K562 (cell line): ENCODE results near the gene SH3BGRL3. TPM values are rescaled to one million over a fixed set of nuclear protein-coding genes. Genes with fewer than 3 reads are reported as not detected.

Experiments used
- ATF3 ChIP-seq, 2 experiments: fragments of 450-650 bp in 1 of 2; sonication (generic) in 1 of 2; formaldehyde crosslinking in 1 of 2; IDR thresholded peaks in 1 of 2; conservative IDR thresholded peaks in 1 of 2; 2 replicates each; pipeline versions ENCODE4 v1.6.1 to v1.8.1; 2016 to 2023; ENCODE audit warnings: mild to moderate bottlenecking in 2 of 2, moderate library complexity in 2 of 2, inconsistent platforms in 1 of 2, missing genetic modification reagents in 1 of 2
- EGR1 ChIP-seq: fragments of 450-650 bp; conservative IDR thresholded peaks from 2 replicates; pipeline ENCODE4 v1.6.1; 2017; ENCODE audit warnings: mild to moderate bottlenecking
- ESRRA ChIP-seq: fragments of 450-650 bp; IDR thresholded peaks from 2 replicates; pipeline ENCODE4 v1.6.1; 2014; ENCODE audit warnings: low read depth, mild to moderate bottlenecking, moderate library complexity, borderline replicate concordance
- ETV5 ChIP-seq: sonication (generic); formaldehyde crosslinking; IDR thresholded peaks from 2 replicates; pipeline ENCODE4 v1.4.0; 2020; ENCODE audit warnings: low read depth, mild to moderate bottlenecking, missing genetic modification reagents
- FOXJ2 ChIP-seq: fragments of 200-800 bp; sonication (Bioruptor generic); IDR thresholded peaks from 2 replicates; pipeline ENCODE4 v1.6.1; 2016; ENCODE audit warnings: missing genetic modification characterization, missing compliant biosample characterization
- FUS ChIP-seq: fragments of 200-400 bp; formaldehyde crosslinking; optimal IDR thresholded peaks from 2 replicates; pipeline ENCODE3; 2017; ENCODE audit warnings: low read depth, low read length
- HLTF ChIP-seq: fragments of 450-650 bp; IDR thresholded peaks from 2 replicates; pipeline ENCODE4 v1.6.1; 2016
- HMBOX1 ChIP-seq: sonication (generic); IDR thresholded peaks from 2 replicates; pipeline ENCODE4 v1.6.1; 2016
- MXI1 ChIP-seq: IDR thresholded peaks from 2 replicates; pipeline ENCODE4 v1.6.1; 2011; ENCODE audit warnings: low read depth, mild to moderate bottlenecking, improper control_type of control experiment, low read length
- POLR3A ChIP-seq: IDR thresholded peaks from 2 replicates; pipeline ENCODE4 v1.6.1; 2011; ENCODE audit warnings: borderline replicate concordance, mild to moderate bottlenecking, moderate library complexity; ENCODE audit not compliant: insufficient read length, insufficient read depth; ENCODE audit errors: extremely low read depth
- PTBP1 ChIP-seq: fragments of 200-400 bp; formaldehyde crosslinking; IDR thresholded peaks from 2 replicates; pipeline ENCODE4 v1.6.1; 2017; ENCODE audit warnings: low read depth, low read length
- TAL1 ChIP-seq: fragments of 450-650 bp; IDR thresholded peaks from 2 replicates; pipeline ENCODE4 v1.6.1; 2016; ENCODE audit warnings: mild to moderate bottlenecking
- UBTF ChIP-seq, 2 experiments: IDR thresholded peaks; 2 replicates each; pipeline ENCODE4 v1.6.1; 2012; ENCODE audit warnings: improper control_type of control experiment in 2 of 2, low read depth in 2 of 2, low read length in 2 of 2, borderline replicate concordance in 1 of 2
- ZKSCAN1 ChIP-seq: fragments of 150-350 bp; IDR thresholded peaks from 2 replicates; pipeline ENCODE4 v1.6.1; 2016; ENCODE audit warnings: low read depth, low read length
- ZNF282 ChIP-seq: sonication (generic); formaldehyde crosslinking; IDR thresholded peaks from 2 replicates; pipeline ENCODE4 v1.8.1; 2023; ENCODE audit warnings: missing genetic modification reagents
- ZNF445 ChIP-seq: fragments of 250-450 bp; sonication (Bioruptor Pico); IDR thresholded peaks from 2 replicates; pipeline ENCODE4 v1.4.0; 2020; ENCODE audit warnings: low read depth, mild to moderate bottlenecking, moderate library complexity
- ZNF707 ChIP-seq: fragments of 250-450 bp; sonication (Bioruptor Pico); conservative IDR thresholded peaks from 2 replicates; pipeline ENCODE4 v1.8.0; 2022; ENCODE audit warnings: inconsistent platforms, mild to moderate bottlenecking, moderate library complexity
- ZNF785 ChIP-seq: fragments of 250-450 bp; sonication (Bioruptor Pico); IDR thresholded peaks from 2 replicates; pipeline ENCODE4 v1.4.0; 2020; ENCODE audit warnings: mild to moderate bottlenecking
- polyA plus RNA-seq, 8 experiments: library from polyadenylated mRNA; depleted of rRNA in 4 of 8; stranded (reverse) in 5 of 8; unstranded in 3 of 8; fragments of >200 nt; fragmentation: Nextera tagmentation in 2 of 8; fragmentation: Illumina TruSeq in 1 of 8; extraction: Ambion mirVana in 2 of 8; extraction: Trizol in 1 of 8; gene quantifications; 2 replicates each; pipeline versions ENCODE4 v1.2.1 to v1.2.3, GENCODE V29; 2011 to 2014; ENCODE audit warnings: inconsistent platforms in 1 of 8, missing spikeins in 1 of 8
- total RNA-seq, 7 experiments: library from RNA; depleted of rRNA in 6 of 7; stranded (reverse); fragments of >200 nt in 6 of 7; fragmentation: Illumina TruSeq in 2 of 7; extraction: Trizol in 2 of 7; gene quantifications; 2 replicates each; pipeline versions ENCODE4 v1.2.1 to v1.2.3, GENCODE V29; 2011 to 2021; ENCODE audit warnings: low replicate concordance in 1 of 7
- TF ChIP-seq, protein P1 (sequence below): fragments of 250-450 bp; sonication (Bioruptor Pico); IDR thresholded peaks from 2 replicates; pipeline ENCODE4 v1.8.0; 2022; ENCODE audit warnings: inconsistent platforms
- TF ChIP-seq, protein P2 (sequence below): fragments of 450-650 bp; IDR thresholded peaks from 2 replicates; pipeline ENCODE4 v1.6.1; 2016; ENCODE audit warnings: low read depth, mild to moderate bottlenecking, moderate library complexity

Gene SH3BGRL3
- total and polyA plus RNA-seq, 9 of the 15 experiments (the other 6 are each of a cell fraction or from before 2014, with no cell fraction given): 30.3 to 140 (median 54.2) TPM

- TF ChIP-seq ZNF282 (no peak), ZNF707 (CRISPR knock-in tag) (no peak), TAL1 (no peak), EGR1 (0 out of 2 replicates have a peak, but pooled peaks have one; percentile 10), HLTF (no peak), PTBP1 (no peak), ATF3 (IDR thresholded peaks at IDR 0.05) (no peak), ATF3 (CRISPR knock-in tag; conservative IDR thresholded peaks at IDR 0.05) (no peak), ZNF785 (CRISPR knock-in tag) (no peak), MXI1 (no peak), ESRRA (0 out of 2 replicates have a peak, but pooled peaks have one; percentile 14), UBTF (IDR thresholded peaks at IDR 0.05; ENCODE audit: borderline replicate concordance in 1 of 2, low read depth in 2 of 2, low read length in 2 of 2) (peak in 1 of 2 experiments; percentile 68; a peak in 1 of 4 replicates), HMBOX1 (peak; percentile 19; the same call in 1 of the 2 replicates), ZNF445 (CRISPR knock-in tag) (no peak), POLR3A (no peak), ETV5 (CRISPR knock-in tag) (peak; percentile 63; the same call in 1 of the 2 replicates), FUS (no peak), ZKSCAN1 (0 out of 2 replicates have a peak, but pooled peaks have one; percentile 51), FOXJ2 (tag) (no peak)
- TF ChIP-seq, protein P1, sequence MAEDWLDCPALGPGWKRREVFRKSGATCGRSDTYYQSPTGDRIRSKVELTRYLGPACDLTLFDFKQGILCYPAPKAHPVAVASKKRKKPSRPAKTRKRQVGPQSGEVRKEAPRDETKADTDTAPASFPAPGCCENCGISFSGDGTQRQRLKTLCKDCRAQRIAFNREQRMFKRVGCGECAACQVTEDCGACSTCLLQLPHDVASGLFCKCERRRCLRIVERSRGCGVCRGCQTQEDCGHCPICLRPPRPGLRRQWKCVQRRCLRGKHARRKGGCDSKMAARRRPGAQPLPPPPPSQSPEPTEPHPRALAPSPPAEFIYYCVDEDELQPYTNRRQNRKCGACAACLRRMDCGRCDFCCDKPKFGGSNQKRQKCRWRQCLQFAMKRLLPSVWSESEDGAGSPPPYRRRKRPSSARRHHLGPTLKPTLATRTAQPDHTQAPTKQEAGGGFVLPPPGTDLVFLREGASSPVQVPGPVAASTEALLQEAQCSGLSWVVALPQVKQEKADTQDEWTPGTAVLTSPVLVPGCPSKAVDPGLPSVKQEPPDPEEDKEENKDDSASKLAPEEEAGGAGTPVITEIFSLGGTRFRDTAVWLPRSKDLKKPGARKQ (CRISPR knock-in tag): no peak
- TF ChIP-seq, protein P2, sequence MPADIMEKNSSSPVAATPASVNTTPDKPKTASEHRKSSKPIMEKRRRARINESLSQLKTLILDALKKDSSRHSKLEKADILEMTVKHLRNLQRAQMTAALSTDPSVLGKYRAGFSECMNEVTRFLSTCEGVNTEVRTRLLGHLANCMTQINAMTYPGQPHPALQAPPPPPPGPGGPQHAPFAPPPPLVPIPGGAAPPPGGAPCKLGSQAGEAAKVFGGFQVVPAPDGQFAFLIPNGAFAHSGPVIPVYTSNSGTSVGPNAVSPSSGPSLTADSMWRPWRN: no peak
These were observed 41.6 kb downstream of the SH3BGRL3 start (continued) for GRCh38 chr1:26321315-26322041.
